GM12892 (cell line): ENCODE results near the gene CST4.

Experiments
- POLR2A ChIP-seq: IDR thresholded peaks from 2 replicates; pipeline ENCODE4 v1.6.1; 2011; ENCODE audit warnings: low read depth, low read length, control low read depth
- TAF1 ChIP-seq: IDR thresholded peaks from 2 replicates; pipeline ENCODE4 v1.6.1; 2011; ENCODE audit warnings: low read depth, mild to moderate bottlenecking, control low read depth, low read length, borderline replicate concordance

GRCh38 chr20:23640018-23640601 is 48.7 kb downstream of the CST4 start:
- no peak for TF ChIP-seq POLR2A
- TF ChIP-seq TAF1: no peak
